NCI-H748 treated with DMSO at 0.1 percent for 48 hours (cell line): ENCODE data around the gene KCNG1.

Source experiments
- DNase-seq: peaks from one replicate; lab custom pipeline; 2025; lab: John Stamatoyannopoulos, UW

KCNG1 gene

DNA sequence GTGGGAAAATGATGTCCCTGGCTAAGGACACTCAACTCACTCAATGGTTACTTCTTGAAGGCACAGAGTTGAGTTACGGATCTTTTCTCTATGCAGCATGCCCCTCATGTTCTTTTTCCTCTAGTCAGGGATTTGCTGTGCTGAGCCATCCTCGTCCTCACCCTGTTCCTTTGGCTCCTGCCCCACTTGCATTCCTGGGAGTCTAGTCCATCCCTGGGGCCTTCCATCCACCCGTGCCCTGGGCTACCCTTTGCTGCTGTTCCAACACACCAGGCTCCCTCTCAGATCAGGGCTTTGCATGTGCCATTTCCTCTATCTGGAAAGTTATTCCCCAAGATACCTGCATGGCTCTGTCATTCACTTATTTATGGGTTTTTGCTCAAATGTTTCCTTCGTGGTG, 13.3 kb upstream of the KCNG1 start:
- DNase-seq, result no peak

DNA sequence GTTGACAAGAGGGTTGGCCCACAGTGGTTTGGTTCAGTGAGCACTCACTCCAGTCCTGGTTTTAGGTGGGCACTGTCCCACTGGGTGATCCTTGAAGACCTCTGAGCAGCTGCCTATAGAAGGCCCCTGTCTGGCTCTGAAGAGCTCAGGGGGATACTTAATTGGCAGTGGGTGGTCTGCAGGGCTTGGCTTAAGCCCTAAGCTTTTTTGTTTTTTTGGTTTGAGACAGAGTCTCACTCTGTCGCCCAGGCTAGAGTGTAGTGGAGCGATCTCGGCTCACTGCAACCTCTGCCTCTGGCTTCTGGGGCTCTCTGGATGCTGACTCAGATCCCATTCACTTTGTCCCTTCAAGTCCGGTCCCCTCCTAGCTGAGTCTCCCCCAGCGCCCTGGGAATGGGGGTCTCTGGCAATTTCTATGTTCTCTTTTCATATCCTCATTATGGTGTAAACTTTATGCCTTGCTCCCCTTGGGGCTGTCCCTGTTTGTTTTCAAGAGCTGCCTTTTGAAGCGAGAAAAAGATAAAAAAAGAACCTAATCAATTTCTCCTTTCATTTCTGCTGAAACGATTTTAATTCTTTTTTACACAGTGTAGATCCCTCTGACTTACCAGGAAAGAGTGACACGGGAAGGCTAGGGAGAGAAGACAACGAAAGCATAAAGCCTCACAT, 12.2 kb upstream of the KCNG1 start:
- no peak for DNase-seq

DNA sequence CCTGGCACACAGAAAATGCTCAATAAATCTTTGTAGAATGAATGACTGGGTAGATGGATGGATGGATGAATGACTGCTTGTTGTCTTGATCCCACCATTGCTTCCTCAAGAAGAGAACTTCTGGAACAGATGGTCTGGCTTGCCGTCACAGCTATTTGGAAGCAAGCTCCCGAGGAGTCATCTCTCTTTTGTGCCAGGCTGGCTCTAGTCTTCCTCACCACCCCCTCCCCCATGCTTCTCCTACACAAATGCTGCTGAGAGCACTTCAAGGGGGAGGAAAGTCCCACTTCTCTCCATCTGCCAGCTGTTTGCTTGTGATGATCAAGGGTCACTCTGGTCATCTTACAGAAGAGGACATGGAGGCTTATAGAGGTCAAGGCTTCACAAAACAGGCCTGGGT, 11.6 kb upstream of the KCNG1 start:
- DNase-seq, result no peak

DNA sequence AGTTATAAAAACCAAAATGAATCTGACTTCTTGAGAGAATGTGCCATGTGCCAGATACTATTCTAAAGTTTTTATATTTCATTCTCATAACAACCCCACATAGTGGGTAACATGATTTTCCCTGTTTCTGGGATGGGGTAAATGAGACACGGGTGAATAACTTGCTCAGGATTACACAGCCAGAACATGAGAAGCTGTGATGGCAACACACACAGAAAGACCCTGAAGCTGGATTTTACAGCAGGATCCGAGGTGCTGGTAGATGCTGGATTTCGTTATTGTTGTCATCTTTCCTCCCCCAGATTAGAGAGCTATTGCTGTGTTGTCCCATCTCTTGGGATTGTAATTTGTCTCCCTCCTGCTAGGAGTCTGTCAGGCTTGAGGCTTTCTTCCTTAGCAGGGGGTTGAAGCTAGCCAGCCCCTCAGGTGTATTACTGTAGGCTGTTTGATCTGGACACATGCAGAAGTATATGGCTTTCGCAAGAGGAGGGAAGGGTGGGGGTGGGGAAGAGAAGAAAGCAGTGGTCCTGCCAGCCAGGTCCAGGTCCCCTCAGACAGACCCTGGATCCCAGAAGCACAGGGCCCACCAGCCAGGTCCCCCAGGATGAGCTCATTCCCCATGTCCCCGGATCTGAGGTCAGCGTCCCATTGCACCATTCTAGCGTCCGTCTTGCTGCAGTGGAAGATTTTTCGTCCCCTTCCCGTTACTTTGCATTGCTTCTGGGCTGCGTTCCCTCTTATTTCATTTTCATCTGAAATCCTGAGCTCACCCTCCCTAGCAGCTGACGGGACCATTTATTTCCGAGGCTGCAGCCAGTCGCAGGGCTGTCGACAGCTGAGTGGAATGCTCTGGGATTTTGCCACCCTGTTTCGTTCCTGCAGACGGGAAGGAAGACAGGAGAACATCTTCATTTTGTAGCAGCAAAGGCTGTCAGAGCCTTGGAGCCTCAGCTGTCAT, 7.3 kb upstream of the KCNG1 start:
- no peak for DNase-seq

DNA sequence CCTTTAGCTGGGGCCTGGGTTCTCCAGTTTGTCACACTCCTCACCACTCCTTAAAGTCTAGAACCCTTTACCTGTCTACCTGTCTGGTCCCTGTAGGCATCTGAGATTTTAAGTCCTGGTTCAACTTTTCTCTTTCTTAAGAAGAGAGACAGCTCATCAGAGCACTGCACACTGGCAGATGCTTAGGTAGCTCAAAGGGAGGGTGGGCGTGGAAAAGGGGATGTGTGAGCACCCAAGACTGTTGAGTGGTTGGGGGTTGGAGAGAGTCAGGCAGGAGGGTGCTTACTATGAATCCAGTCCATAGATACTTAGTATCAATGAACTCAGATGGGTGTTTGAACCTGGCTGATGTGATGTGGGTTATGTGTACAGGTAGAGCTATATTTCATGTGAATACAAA, 6.6 kb upstream of the KCNG1 start:
- DNase-seq, result no peak

DNA sequence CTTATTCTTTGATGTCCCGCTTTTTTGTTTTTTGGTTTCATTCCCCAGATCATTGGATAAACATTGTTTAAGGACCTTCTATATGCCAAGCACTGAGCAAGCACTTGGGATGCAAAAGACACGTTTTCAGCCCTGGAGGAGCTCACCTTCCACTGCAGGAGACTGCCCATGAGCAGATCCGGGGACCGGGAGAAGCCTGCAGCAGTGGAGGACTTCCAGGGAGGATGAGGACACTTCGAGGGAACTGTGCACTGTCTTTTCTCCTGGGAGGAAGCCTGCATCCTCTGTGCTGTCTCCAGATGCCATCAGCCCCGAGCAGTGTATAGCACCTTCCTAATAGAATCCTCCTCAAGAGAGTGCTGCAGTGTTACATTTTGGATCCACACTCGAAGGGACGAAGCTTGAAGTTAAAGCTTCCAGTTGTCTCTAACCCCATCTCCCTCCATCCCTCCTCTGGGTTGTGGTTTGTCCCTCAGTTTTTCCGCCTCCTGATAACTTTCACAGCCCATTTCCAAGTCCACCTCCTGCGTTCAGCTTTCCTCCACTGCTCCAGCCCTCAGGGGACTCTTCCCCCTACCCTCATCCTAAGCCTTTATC, 5.8 kb upstream of the KCNG1 start:
- no peak for DNase-seq

DNA sequence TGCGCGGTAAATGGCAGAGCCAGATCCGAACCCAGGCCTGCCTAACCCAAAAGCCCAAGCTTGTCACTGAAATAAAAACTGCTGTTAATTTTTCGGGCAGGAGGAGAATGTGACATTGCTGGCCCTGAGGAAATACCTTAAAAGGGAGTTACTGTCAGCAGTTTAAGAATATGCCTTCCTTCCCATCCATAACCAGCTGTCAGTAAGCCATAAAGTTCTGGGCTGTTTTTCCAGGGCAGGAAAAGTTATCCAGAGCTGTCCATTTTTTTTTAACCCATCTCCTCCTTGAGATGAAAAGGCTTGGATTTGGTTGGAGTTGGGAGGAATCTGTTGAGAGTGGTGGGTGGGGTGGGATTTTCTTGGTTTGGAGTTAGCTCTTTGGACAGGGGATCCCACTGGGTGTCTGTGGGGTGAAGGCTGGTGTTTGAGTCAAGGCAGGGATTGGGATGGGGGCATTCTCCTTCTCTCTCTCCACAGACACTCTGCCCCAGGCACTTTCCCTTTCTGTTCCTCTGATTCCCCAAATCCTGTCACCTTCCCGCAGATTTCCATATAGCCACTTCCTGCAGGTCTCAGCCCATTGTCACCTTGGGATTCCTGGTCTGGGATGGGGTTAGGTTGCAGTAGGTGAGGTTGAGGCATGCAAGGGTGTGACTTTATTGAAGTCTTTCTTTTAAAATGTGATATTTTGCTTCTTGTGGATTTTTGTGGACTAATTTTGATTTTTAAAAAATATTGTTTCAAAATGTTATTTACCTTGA, 4.3 kb upstream of the KCNG1 start:
- no peak for DNase-seq

DNA sequence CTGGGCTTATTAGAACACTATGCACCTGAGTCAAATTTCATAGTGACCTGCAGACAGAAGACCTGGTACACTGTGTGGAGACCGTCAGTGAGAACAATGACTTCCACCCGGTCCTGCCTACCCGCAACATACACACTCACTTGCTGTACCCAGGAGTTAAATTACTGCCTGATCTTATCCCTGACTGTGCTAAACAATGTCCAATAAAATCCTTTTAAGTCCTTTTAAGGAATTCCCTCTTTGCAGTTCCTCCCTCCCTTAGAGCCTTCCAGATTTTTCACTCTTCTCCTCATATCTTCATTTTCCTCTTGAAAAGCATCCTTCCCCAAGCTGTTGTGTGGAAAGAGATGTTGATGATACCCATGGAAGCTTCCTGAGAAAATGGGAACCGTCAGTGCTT, 3.4 kb upstream of the KCNG1 start:
- no peak for DNase-seq

DNA sequence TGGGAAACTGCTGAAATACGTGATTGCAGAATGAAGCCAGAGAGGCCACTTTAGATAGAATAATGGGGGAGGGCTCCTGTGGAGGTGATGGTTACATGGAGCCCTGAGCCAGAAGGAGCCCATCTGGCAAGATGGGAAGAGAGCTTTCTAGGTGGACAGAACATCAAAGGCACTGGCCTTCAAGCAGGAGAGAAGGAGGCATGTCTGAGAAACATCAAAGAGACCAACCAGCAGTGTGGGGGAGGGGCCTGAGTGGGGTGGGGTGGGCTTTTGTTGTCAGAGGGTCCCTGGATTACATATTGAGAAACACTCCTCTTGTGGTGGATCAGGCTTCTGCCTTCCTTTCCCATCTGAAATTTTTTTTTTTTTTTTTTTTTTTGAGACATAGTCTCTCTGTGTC, 1.9 kb upstream of the KCNG1 start:
- DNase-seq, result no peak

DNA sequence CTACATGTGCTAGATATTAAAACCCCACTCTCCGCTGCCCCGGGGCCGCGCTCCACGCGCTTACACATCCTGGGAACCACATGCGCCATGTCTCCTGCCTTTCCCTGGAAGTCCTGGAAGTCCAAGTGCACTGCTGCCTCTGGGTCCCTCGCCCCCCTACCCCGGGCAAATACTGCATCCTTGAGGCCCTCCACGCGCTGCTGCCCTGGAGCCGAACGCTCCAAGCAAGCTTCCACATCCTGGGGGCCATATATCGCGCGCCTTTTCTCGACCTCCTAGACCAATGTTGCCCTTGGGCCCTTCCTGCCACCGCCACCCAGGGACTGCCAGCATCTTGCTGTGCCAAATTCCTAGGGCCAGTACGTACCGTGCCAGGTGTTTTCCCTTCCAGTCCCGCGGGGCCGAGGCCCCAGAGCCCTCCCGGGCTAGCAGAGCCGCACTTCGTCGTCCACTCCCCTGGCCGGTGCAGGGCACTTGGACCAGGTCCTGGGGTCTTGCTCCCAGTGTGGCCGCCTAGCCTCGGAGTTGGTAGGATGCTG, 779 bp upstream of the KCNG1 start:
- no peak for DNase-seq

DNA sequence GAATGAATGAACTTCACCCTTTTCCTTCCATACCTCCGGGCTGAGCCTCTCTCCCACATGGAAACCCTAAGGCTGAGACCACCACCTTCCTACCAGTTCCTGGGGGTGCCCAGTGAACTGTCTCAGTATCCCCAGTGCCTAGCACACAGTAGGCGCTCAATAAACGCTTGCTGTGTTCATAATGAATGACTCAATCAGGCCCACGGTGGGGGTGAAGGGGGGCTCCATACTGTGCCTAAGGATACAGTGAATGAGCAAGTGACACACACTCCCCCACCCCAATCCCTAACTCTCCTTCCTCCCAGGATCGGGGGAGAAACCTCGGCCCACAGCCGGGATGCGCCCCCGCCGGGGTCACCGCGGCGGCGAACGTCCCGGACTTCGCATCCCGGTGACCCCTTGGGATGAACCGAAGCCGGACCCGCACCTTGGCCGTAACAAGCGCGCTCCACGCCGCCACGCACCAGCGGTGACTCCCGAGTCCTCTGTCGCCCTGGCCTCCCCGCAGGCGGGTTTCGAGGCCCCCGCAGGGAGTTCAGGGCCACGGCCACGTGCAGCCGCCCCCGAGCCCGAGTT, 592 bp downstream of the KCNG1 start:
- no peak for DNase-seq

DNA sequence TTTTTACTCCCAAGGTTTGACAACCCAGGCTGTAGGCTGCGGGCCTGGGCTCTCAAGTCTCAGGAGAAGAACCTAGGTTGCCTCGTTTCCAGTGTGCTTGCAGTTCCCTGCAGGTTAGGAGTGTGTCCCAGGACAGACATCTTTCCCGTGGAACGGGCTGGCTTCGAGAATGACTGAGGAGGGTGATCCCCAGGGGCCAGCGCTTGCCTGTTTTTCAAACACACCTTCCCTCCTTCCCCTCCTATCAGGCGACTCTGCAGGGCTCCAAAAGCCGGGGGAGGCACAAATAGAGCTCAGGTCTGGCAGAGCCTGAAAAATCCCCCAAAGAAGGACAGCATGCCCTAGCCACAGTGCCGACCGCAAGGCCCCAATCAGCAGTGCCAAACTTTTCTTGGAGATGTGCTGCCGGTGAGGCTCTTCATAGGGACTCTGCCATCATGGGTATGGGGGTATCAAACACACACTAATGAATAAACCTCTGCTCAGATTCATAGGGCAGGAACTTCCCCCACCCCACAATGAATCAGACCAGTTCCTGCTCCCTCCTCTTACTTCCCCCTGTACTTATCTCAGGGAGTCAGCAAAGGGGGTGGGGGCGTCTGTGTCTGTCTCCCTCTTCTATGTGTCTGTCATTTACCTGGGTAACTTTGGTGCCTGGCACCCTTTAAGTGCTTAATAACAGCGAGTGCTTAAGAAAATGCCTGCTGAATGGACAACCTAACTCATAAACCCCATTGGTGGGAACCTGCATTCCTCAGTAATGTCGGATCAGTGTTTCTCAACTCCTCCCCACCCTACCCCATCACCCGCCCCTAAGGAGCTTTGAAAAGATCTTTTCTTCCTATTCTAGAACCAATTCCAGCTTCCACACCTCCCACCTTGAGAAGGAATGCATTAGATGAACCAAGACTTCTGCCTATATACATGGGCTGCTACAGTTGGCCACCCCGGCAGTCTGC, 1.6 kb downstream of the KCNG1 start:
- DNase-seq, result no peak

DNA sequence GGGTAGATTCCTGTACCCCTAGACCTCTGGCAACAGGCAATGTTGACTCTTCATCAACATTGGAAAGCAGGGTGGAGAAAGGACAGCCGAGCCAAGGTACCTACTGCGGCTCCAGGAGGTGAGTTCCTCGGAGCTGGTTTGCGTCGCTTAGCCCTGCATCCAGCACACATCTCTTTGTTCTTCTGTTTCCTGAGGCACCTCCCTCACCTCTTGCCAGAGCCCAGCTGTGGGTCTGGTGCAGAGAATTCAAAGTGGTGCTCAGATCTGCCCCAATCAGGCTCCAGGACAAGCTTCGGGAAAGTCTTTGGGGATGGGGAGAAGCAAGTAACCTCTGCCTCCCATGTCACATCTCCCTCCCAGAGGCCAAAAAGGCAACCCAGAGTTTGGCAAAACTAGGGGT, 2.2 kb downstream of the KCNG1 start:
- no peak for DNase-seq

DNA sequence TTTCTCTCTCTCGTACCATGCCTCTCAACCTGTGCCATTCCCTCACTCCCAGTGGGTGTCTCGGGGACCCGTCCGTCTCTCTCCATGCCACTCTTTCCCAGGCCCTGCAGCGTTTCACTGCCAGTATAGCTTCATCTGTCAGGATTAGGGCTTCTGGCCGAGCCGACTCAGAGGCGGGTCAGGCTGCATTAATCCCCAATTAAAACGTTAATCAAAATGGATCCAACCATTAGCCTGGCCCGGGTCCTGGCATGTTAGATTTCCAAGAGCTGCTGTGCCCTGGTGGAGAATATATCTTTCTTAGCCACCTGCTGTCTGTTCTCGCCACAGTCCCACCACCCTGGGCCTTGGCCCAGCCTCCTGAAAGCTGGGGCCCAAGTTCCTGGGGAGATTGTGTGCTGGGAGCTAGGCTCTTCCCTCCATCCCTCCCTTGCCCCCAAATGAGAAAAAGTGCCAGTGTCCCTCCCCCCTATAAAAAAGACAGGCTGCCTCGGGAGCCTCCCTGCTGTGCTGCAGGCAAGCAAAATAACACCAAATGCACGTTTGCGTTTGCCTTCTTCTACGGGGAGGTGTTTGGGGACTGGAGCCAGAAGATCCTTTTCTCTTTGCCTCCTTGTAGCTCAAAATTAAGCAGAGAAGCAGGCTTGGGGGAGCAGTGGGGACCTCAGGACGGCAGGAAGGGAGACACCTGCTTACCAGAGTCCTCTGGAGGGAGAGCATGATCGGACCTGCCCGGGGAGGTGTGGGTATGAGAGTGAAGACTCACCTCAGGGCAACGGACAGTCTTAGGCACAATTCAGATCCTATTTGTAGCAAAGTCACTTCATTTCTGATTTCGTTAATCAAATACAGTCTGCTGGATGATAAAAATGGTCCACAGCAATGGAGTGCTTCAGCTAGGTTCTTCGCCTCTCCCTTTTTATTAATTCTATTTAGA, 3.0 kb downstream of the KCNG1 start:
- no peak for DNase-seq

DNA sequence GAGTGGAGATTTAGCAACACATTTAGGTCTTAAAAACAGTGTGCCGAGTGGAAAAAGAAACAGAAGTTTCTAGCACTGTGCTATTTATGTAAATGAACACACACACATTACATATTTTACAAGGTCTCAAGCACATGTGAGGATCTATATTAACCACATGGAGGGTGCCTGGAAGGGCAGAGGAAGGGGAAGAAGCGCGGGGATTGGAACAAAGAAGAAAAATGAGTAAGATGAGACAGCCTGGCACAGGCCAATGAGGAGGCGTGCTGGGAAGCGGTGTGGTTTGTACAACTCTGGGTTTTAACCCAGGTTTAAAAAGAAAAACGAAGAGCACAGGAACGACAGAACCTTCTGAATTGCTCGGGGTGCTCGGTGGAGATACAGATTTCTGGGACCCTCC, 5.7 kb downstream of the KCNG1 start:
- DNase-seq, result no peak

DNA sequence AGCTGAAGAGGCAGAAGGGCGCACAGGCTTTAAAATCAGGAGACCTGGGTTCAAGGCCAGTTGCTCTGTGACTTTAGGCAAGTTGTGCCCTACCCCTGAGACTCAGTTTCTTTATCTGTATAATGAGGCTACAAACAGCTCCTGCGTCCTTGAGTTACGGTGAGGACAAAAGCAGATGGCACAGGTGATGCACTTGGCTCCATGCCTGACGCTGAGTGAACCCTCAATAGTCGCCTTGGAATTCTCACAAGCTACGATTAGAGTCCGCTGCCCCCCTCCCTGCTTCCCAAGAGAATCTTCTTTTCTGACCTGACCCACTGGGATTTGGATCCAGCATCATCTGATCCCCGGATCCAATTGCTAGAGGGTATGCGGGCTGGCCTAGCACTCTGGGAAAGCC, 6.4 kb downstream of the KCNG1 start:
- DNase-seq, result no peak

DNA sequence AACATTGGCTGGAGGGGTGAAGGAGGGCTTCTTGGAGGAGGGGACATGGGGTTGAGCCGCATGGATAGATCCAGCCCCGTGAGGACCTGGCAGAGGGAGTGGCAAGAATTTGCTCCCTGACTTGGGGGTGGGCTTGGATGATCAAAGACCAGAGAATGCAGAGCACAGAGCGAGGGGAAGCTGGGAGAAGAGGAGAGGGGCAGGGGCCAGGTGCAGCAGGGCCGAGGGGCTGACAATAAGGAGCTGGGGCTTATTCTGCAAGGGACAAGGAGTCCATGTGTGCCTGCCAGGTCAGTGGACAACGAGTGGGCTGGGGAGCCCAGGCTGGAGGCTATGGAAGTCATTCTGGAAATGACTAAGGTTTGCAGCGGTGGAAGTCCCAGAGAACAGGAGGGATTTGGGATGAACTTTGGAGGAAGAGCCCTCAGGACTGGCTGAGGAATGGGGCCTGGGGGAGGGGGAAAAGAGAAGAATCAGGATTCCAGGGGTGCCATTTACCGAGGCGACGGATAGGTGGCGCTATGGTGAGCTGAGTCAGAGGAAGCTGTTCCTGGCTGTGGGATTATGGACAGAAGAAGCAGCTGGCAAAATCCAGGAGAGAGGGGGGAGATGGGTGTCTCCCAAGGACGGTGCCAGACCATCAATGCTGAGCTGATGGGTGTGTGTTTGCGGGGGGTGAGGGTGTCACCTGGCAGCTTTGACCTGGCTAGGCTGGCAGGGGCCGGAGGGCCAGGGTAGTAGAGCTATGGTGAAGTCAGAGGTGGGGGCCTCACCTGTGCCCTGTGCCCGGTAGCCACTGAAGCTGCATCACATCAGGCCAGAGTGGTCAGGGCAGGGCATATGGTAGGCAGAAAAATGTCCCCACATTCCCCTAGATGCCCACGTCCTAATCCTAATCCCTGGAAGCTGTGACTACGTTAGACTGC, 7.8 kb downstream of the KCNG1 start:
- no peak for DNase-seq

DNA sequence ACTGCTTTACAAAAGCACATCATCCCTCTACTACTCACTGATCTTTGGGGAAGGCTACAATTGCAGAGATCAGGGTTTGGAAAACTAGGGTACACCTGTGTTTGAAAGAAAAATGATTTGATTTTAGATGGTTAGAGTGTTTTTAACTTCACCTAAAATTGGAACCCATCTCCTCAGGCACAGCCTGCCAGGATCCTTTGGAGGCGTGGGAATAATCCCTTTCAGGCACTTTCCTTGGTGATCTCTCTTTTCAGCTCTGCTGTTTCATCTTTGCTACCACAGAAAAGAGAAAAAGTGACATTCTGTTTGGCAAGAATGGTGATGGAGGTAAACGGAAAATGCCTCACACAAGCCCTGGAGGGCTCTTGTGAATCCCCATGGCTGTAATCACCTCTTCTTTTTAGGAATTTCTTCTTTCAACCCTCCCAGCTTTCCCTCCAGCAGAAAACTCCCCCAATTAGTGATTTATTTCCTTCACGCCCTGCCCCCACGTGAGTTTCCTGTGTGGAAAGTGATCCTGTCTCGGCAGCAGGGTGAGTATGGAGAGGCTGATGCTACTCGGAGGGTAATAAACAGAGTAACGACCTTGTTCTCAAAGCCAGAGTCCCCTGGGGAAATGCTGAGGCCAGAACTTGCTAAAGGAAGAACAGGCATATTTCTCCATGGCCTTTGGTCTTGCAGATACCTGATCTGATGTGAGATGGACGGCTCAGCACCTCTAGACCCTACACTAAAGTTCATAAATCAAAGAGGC, 9.2 kb downstream of the KCNG1 start:
- DNase-seq, result no peak
